NK-92 (cell line): ENCODE data around the gene EPHA10.
"Not testable (repeated sequence)": the region's sequence is repeated elsewhere in the genome, so short reads cannot be mapped to it uniquely, and the experiment has no call there.

Source experiments
- DNase-seq: peaks from one replicate; lab custom pipeline; 2025; ENCODE audit not compliant: unreplicated experiment; lab: John Stamatoyannopoulos, UW

Gene EPHA10

GRCh38 chr1:37771440-37771839 is 6.5 kb upstream of the EPHA10 start:
- DNase-seq = not testable (repeated sequence)

GRCh38 chr1:37767488-37767887 is 2.6 kb upstream of the EPHA10 start:
- DNase-seq = no peak

GRCh38 chr1:37765916-37766664 is 1.2 kb upstream of the EPHA10 start:
- DNase-seq = no peak

- no peak for DNase-seq
Observed at GRCh38 chr1:37764414-37764825, 500 bp downstream of the EPHA10 start.

- DNase-seq = no peak
Observed at GRCh38 chr1:37763791-37764413, 1.0 kb downstream of the EPHA10 start.

GRCh38 chr1:37762516-37762915 is 2.4 kb downstream of the EPHA10 start:
- DNase-seq = no peak

GRCh38 chr1:37761416-37762095 is 3.4 kb downstream of the EPHA10 start:
- no peak for DNase-seq

GRCh38 chr1:37759451-37759850 is 5.5 kb downstream of the EPHA10 start:
- DNase-seq = no peak

- no peak for DNase-seq
Observed at GRCh38 chr1:37755951-37756560, 8.9 kb downstream of the EPHA10 start.

- no peak for DNase-seq
Observed at GRCh38 chr1:37755290-37755689, 9.6 kb downstream of the EPHA10 start.

GRCh38 chr1:37753473-37754321 is 11.2 kb downstream of the EPHA10 start:
- no peak for DNase-seq

- DNase-seq = no peak
Observed at GRCh38 chr1:37752583-37753471, 12.1 kb downstream of the EPHA10 start.

GRCh38 chr1:37752213-37752582 is 12.7 kb downstream of the EPHA10 start:
- DNase-seq = no peak

GRCh38 chr1:37748565-37748964 is 16.4 kb downstream of the EPHA10 start:
- no peak for DNase-seq

- no peak for DNase-seq
Observed at GRCh38 chr1:37746806-37747205, 18.1 kb downstream of the EPHA10 start.

- no peak for DNase-seq
Observed at GRCh38 chr1:37741662-37742061, 23.3 kb downstream of the EPHA10 start.

- no peak for DNase-seq
Observed at GRCh38 chr1:37741130-37741529, 23.8 kb downstream of the EPHA10 start.

GRCh38 chr1:37739222-37739621 is 25.7 kb downstream of the EPHA10 start:
- DNase-seq = no peak

GRCh38 chr1:37738619-37739018 is 26.3 kb downstream of the EPHA10 start:
- not testable (repeated sequence) for DNase-seq

- not testable (repeated sequence) for DNase-seq
Observed at GRCh38 chr1:37737975-37738374, 26.9 kb downstream of the EPHA10 start.
